NCI-H460 (cell line): ENCODE data around the gene CASKIN1. TPM values are rescaled to one million over a fixed set of nuclear protein-coding genes. Genes with fewer than 3 reads are reported as not detected.
"Not testable (repeated sequence)": the region's sequence is repeated elsewhere in the genome, so short reads cannot be mapped to it uniquely, and the experiment has no call there.

Source experiments
- DNase-seq: peaks from one replicate; pipeline ENCODE4 v3.0.0-alpha.2; 2016; ENCODE audit warnings: low read depth; ENCODE audit errors: extremely low read depth
- small RNA-seq, 2 experiments: library from RNA; depleted of rRNA; stranded (forward); fragments of <200 nt; gene quantifications; one replicate each; pipeline ENCODE3, GENCODE V24; 2014
- total RNA-seq: library from RNA; depleted of rRNA; stranded (reverse); fragments of >200 nt; shearing (Covaris generic); gene quantifications from 2 replicates; pipeline ENCODE4 v1.2.3, GENCODE V29; 2014; rRNA removed

CASKIN1 gene
- total RNA-seq, 1 experiment from 2014 or later = 0.50 TPM

- no peak for DNase-seq
These were observed 49.0 kb downstream of the CASKIN1 start for GRCh38 chr16:2147378-2147777.

DNA sequence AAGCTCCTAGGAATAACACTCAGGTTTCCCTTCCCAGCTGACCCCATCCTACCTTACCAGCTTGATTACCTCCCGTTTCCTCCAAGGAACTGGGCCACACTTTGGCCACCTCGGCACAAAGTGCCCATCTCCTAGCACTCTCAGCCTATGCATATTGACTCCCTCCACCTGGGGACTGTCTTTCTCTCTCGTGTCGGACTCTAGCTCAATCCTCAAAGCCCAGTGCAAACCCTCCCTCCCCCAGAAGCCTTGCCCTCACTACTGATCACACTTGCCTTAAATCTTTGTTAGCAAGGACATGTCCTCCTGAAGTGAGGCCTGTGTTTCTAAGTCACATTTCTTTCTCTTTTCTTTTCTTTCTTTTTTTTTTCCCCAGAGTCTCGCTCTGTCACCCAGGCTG lies 50.6 kb downstream of the CASKIN1 start:
- no peak for DNase-seq

GRCh38 chr16:2143878-2144485 lies 52.4 kb downstream of the CASKIN1 start:
- no peak for DNase-seq

DNA sequence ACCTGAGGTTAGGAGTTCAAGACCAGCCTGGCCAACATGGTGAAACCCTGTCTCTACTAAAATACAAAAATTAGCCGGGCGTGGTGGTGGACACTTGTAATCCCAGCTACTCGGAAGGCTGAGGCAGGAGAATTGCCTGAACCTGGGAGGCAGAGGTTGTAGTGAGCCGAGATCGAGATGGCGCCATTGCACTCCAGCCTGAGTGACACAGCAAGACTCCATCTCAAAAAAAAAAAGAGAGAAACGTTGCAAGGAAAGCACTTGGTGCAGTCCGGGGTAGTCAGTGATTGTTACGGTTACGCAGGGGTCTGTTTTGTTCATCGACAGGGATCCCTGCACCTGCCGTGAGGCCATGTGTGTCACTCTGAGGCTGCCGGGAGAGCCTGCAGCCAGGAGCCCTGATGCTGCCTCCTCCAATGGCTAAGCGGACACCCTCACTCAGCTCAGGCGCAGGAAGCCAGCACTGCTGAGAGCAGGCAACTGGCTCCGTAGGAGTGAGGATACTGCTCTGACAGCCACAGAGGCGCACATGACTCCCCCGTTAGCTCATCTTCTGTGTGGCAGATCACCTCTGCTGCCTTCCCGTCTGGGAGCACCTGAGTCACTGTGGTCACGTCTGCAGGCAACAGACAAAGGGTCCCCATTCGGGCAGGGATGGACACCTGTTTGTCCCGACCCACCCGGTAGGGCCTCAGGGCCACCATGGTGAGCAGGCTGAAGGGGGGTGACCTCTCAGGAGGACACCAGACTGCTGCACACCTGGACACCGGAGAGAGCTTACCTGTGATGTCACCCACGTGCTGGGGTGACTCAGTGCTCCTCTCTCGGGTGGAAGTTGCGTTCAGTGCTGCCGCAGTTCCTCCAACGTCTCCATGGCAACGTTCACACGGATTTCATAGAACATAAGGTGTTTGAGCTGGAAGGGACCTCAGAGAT lies 53.2 kb downstream of the CASKIN1 start:
- DNase-seq = no peak

GRCh38 chr16:2135770-2136490 lies 60.5 kb downstream of the CASKIN1 start, which contains the start of gene PKD1:
Gene PKD1 (minus strand): TSS chr16:2135898. CDS start chr16:2135689, 209 bp downstream.
- peak; percentile 88 for DNase-seq

- DNase-seq = not testable (repeated sequence)
These were observed 61.3 kb downstream of the CASKIN1 start for GRCh38 chr16:2135071-2135470.

GRCh38 chr16:2133797-2134196 lies 62.6 kb downstream of the CASKIN1 start:
- not testable (repeated sequence) for DNase-seq

DNA sequence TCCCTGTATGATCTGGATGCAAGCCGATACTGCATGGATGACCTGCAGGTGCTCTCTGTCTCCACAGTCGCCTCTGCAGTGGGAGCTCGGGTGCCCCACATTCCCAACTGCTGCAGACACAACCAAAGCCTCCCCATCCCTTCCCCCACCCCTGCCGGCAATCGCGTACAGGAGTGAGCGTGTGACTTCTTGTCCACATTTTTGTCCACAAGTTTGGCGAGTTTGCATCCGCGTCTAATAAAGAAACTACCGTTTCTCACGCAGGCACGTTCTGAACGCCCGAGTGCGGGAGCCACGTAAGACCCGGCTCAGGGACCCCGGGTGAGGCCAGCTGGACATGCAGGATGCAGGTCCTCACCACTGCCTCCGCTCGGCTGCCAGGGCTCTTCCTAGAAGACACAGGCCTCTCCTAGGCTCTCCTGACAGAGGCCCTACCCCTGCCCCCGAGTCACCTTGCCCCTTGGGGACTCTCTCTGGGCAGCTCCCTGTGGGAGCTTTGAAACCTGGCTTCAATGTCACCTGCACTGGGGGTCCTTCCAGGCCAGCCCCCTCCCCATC lies 66.4 kb downstream of the CASKIN1 start:
- DNase-seq = not testable (repeated sequence)

GRCh38 chr16:2129251-2129650 lies 67.2 kb downstream of the CASKIN1 start:
- DNase-seq = not testable (repeated sequence)

DNA sequence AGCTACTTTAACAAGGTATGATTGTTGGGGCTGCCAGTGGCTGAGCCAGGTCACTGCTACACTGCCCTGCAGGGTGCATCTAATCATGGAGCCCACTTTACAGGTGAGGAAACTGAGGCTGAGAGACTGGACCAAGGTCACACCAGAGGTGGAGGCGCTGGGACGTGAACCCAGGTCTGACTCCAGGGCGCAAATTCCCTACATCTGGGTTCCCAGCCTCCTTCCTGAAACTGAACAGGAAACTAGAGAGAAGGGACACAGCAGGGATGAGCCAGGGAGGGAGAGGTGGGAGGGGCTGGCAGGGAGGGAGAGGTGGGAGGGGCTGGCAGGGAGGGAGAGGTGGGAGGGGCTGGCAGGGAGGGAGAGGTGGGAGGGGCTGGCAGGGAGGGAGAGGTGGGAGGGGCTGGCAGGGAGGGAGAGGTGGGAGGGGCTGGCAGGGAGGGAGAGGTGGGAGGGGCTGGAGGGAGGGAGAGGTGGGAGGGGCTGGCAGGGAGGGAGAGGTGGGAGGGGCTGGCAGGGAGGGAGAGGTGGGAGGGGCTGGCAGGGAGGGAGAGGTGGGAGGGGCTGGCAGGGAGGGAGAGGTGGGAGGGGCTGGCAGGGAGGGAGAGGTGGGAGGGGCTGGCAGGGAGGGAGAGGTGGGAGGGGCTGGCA lies 68.7 kb downstream of the CASKIN1 start:
- DNase-seq = not testable (repeated sequence)

Small RNAs within 50 kb of the gene (small RNA-seq; reads per million reads assigned to genes)
- gene MIR3180-5 (0 reads per million in 2 experiments), gene MIR4516 (0 to 0.12 reads per million in 2 experiments), gene RF00019 (0 reads per million in 2 experiments), gene SNORD60 (0 reads per million in 2 experiments)

Other genes starting within 250 kb of the CASKIN1 start
- gene RPL3L, start 241.9 kb downstream of the CASKIN1 start, total RNA-seq = not detected in 2 replicates
- gene NDUFB10, start 237.1 kb downstream of the CASKIN1 start, total RNA-seq = 206 and 240 TPM in 2 replicates
- gene RPS2, start 231.8 kb downstream of the CASKIN1 start, total RNA-seq = 5,880 and 6,554 TPM in 2 replicates
- gene RNF151, start 229.7 kb downstream of the CASKIN1 start, total RNA-seq = not detected in 2 replicates
- 32.0 and 34.1 TPM in 2 replicates for gene TBL3, start 224.6 kb downstream of the CASKIN1 start, total RNA-seq
- 0.84 TPM in 1 of 2 replicates, not detected in the other for gene NOXO1, start 215.1 kb downstream of the CASKIN1 start, total RNA-seq
- 26.1 and 30.8 TPM in 2 replicates for gene GFER, start 212.4 kb downstream of the CASKIN1 start, total RNA-seq
- gene SYNGR3, start 206.6 kb downstream of the CASKIN1 start, total RNA-seq = 4.0 and 4.5 TPM in 2 replicates
- gene ZNF598, start 186.8 kb downstream of the CASKIN1 start, total RNA-seq = 35.1 and 37.1 TPM in 2 replicates
- 3.4 and 4.8 TPM in 2 replicates for gene NPW, start 176.8 kb downstream of the CASKIN1 start, total RNA-seq
- 11.1 and 13.3 TPM in 2 replicates for gene NHERF2, start 169.7 kb downstream of the CASKIN1 start, total RNA-seq
- 18.0 and 20.2 TPM in 2 replicates for gene NTHL1, start 148.8 kb downstream of the CASKIN1 start, total RNA-seq
- gene TSC2, start 148.6 kb downstream of the CASKIN1 start, total RNA-seq = 33.8 and 38.5 TPM in 2 replicates
- 98.8 and 119 TPM in 2 replicates for gene PKD1, start 60.7 kb downstream of the CASKIN1 start, total RNA-seq
- 0.66 and 1.2 TPM in 2 replicates for gene RAB26, start 48.0 kb downstream of the CASKIN1 start, total RNA-seq
- 52.8 and 55.6 TPM in 2 replicates for gene TRAF7, start 40.8 kb downstream of the CASKIN1 start, total RNA-seq
- gene MLST8, start 8.8 kb upstream of the CASKIN1 start, total RNA-seq = 58.5 and 58.7 TPM in 2 replicates
- gene BRICD5, start 14.3 kb upstream of the CASKIN1 start, total RNA-seq = 2.1 and 2.9 TPM in 2 replicates
- gene PGP, start 18.2 kb upstream of the CASKIN1 start, total RNA-seq = 8.6 and 11.9 TPM in 2 replicates
- gene E4F1, start 27.0 kb upstream of the CASKIN1 start, total RNA-seq = 18.6 and 21.7 TPM in 2 replicates
- 0.84 and 1.6 TPM in 2 replicates for gene DNASE1L2, start 39.8 kb upstream of the CASKIN1 start, total RNA-seq
- gene ECI1, start 55.0 kb upstream of the CASKIN1 start, total RNA-seq = 87.3 and 107 TPM in 2 replicates
- 142 and 147 TPM in 2 replicates for gene RNPS1, start 71.5 kb upstream of the CASKIN1 start, total RNA-seq
- gene ABCA3, start 144.1 kb upstream of the CASKIN1 start, total RNA-seq = 11.7 and 12.2 TPM in 2 replicates
- gene CCNF, start 232.8 kb upstream of the CASKIN1 start, total RNA-seq = 21.2 and 22.1 TPM in 2 replicates